Ramos (cell line): Measurements from ENCODE around the gene RAB14.
"Not testable (repeated sequence)": the region's sequence is repeated elsewhere in the genome, so short reads cannot be mapped to it uniquely, and the experiment has no call there.

ENCODE experiments used
- in situ Hi-C: fragments of 300-500 bp; cut with MboI; formaldehyde crosslinking; loops from one replicate; pipeline ENCODE4 v1.14.3; 2022; ENCODE audit warnings: low sequenced_read_pairs; ENCODE audit not compliant: unreplicated experiment

The RAB14 gene

DNA sequence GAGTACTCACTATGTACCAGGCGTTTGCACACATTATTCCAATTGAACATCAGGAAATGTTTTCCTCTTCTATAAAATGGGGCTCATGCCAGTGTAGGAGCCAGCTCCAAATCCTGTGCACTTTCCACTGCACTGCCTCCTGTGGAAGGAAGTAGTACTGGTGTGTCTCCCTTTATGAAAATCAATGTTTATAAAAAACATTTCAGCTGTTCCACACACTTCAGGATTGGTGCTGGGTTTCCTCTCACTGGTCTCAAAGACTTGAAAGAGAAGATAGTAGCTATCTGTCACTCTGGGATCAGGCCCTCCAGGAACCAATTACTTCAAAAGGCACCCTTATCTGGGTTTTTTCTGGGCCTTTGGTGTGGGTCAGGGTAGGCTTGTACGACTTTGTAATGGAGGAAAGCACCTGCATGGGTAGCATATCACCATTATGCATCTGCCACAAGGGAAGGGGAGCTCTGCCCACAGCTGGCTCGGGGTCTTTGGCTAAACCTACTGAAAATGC lies 32.5 kb downstream of the RAB14 start:
- in situ Hi-C loops: no loop called here

DNA sequence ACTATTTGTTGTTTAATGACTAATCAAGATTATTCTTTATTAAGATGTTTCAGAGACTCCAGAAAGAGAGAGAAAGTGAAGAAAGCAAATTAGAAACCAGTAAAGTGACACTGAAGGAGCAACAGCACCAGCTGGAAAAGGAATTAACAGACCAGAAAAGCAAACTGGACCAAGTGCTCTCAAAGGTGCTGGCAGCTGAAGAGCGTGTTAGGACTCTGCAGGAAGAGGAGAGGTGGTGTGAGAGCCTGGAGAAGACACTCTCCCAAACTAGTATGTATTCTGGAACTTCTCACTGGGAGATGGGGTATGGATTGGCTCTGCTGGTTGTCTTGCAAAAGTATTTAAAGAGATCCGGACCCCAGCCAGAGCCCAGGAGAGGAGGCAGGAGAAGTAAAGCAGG lies 33.6 kb downstream of the RAB14 start:
- in situ Hi-C loops: no loop called here

DNA sequence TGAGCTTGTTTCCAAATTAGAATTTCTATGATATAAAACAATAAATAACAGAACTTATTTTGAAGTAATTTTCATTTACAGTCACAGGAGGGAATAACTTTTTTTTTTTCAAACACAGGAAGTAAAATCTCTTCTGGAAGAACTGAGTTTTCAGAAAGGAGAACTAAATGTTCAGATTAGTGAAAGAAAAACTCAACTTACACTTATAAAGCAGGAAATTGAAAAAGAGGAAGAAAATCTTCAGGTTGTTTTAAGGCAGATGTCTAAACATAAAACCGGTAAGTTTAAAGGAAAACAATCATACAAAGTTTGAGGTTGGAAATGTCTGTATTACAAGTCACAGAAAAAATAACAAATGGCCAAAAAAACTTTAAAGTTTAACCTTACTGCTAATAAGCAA lies 41.6 kb downstream of the RAB14 start:
- in situ Hi-C loops: no loop called here

DNA sequence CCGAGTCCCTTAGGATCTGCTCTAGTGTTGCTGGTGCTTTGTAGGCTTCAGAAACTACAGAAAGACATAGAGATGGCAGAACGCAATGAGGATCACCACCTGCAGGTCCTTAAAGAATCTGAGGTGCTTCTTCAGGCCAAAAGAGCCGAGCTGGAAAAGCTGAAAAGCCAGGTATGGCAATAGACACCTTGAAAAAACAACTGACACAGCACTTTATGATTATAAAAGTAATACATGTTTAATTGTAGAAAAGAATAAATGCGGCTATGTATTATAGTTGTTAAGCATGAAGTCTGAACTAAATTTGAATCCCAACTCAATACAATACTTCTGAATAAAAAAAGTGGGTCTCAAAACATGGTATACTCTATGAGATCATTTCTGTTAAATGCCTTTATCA lies 43.7 kb downstream of the RAB14 start:
- in situ Hi-C loops: no loop called here

DNA sequence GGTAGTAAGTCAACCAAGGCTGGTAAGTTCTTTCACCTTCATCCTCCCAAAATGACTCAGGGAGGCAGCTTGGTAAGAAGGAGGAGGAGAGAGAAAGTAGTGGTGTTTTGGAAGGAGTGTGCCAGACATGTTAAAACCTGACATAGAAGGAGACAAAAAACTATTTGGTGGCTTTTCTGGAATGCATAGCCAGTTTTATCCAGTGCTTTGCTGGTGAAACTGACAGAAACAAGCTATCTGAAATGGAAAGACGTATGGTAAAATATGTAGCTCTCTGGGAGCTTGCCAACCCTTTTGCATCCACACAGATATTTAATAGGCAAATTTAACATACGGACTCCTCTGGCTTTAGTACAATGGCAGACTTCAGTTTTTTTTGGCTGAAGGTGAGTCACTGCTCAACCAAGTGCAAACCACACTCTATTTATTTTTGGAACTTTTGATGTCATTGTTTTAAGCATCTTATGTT lies 45.4 kb downstream of the RAB14 start:
- in situ Hi-C loops: no loop called here

DNA sequence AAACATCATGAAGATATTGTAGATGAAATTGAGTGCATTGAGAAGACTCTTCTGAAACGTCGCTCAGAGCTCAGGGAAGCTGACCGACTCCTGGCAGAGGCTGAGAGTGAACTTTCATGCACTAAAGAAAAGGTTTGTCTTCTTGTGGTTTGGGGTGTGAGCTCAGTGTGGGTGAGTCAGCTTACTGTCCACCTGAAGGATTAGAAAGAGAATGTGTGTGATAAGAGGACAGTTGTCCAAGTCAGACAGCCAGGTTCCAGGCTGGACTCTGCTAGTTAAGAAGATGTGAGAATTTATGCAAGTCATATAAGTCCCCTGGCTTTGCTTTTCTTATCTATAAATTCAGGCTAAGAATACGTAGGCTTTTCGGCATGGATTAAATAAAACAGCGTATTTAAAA lies 46.9 kb downstream of the RAB14 start:
- in situ Hi-C loops: no loop called here

DNA sequence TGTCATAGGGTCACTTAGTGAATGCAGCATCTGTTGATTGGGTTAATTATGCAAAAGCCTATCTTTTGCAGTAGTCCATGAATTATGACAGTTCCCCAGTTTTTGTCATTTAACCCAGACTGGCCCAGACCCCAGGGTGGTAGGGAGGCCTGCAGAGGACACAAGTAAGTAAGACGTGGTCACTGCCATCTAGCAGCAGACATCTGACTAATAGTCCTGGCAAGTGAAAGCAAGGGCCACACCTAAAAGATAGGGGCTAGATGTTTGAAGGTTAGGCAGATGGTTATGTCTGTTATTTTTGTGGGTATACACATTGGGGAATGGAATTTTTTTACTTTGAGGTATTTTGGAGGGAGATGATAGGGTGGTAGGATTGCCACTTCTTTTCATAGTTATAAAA lies 48.0 kb downstream of the RAB14 start:
- in situ Hi-C loops: no loop called here

DNA sequence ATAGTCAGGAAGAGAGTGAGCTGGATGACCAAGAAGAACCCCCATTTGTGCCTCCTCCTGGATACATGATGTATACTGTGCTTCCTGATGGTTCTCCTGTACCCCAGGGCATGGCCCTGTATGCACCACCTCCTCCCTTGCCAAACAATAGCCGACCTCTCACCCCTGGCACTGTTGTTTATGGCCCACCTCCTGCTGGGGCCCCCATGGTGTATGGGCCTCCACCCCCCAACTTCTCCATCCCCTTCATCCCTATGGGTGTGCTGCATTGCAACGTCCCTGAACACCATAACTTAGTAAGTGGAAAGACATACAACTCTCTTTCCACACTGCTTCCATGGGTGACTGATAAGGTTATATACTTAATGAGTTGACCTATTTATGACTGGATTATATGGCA lies 51.5 kb downstream of the RAB14 start:
- in situ Hi-C loops: no loop called here

DNA sequence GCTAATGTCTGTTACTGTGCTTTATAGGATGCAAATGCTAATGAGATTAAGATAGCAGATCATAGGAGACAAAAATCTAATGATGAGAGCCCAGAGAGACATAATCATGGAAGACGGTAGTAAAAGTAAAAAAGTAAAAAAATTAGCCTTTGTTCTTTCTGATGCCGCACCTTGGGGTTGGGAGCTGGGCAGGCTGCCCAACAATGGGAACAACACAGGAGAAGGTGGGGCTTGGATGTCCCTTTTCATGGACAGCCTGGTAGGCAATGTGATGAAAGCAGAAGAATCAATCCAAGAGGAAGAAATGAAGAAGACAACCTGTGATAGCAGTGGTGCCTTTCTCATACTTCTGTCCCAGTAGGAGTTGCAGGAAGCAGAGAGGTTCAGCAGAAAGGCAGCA lies 57.2 kb downstream of the RAB14 start:
- in situ Hi-C loops: no loop called here

DNA sequence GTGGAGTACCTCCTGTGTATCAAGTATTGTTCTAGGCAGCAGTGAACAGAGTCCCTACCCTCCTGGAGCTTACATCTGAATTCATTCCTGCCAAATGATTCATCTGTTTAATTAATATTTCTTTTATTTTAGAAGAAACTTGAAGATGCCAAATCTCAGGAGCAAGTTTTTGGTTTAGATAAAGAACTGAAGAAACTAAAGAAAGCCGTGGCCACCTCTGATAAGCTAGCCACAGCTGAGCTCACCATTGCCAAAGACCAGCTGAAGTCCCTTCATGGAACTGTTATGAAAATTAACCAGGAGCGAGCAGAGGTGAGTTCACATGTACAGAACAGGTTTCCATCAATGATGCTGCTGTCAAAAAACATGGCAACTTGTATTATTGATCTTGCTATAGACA lies 57.9 kb downstream of the RAB14 start:
- in situ Hi-C loops: no loop called here

DNA sequence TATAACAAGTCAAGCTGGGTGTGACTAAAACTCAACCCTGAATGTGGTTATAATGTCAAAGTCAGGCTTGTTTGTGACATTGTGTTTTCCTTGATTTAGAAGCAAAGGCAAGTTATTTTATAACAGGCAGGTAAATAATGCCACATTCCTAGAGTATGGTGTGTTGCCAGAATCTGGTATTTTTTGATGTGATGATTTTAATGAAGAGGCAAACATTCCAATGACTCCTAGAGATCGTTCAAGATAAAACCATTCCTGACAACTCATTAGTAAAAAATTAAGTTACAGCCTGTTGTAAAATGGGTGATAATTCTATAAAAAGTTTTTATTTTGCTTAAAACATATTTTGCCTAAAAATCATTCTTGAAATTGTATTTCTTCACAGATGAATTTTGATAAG lies 60.0 kb downstream of the RAB14 start:
- in situ Hi-C loops: no loop called here

DNA sequence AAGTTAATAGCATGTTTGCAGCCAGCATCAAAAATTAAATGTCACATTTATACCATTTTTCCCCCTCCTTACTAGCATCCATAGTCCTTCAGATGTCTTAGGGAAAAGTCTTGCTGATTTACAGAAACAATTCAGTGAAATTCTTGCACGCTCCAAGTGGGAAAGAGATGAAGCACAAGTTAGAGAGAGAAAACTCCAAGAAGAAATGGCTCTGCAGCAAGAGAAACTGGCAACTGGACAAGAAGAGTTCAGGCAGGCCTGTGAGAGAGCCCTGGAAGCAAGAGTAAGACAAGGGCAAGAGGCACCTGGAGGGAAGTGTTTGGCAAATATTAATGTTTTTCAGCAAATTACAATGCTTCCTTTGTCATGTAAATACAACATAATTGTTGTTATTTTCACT lies 60.4 kb downstream of the RAB14 start:
- in situ Hi-C loops: no loop called here

DNA sequence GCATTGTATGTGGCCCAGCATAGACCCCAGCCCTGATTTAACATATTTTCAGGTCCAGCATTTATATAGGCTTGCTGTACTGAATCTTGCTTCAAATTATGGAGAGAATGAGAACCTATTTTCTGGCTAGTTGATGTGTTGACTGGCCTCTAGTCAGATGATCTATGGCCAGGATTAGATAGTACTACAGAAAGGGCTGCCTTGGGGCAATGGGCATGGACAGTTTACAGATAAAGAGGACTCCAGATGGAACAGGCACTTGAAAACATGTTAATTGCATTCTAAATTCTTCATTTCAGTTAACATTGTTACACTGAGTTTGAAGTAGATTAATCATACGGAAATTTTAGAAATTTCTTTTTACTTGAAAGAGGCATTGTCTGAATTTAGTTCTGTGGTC lies 61.5 kb downstream of the RAB14 start:
- in situ Hi-C loops: no loop called here

DNA sequence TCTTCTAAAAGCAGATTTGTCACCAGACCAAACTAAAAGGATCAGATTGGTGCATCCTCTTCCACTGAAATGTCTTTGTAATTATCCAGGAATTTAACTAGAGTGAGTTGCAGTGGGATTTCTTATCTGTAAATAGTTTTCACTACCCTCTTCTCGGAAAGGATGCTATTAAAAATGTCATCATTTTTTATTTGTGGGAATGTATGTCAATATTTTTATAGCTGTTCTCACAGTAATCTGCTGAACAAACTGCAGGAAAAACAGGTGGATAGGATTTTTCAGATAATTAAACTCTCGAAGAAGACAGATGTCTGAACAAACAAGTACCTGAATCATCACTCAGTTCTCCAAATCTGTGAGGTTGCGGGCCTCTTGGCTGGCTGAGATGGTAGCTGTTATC lies 62.7 kb downstream of the RAB14 start:
- in situ Hi-C loops: no loop called here

DNA sequence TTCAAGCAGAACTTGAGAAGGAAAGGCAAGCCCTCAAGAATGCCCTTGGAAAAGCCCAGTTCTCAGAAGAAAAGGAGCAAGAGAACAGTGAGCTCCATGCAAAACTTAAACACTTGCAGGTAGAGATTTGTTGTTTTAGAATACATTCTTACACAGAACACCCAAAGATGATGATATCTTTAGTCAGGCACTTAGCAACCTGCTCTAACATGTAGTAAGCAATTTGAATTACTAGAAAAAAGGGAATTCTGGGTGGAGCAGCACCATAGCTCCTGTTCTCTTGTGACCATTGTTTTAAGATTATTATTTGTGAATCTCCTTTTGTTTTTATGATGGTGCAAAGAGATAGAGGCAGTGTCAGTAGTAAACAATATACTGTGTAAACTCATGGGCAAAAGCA lies 63.1 kb downstream of the RAB14 start:
- in situ Hi-C loops: no loop called here

DNA sequence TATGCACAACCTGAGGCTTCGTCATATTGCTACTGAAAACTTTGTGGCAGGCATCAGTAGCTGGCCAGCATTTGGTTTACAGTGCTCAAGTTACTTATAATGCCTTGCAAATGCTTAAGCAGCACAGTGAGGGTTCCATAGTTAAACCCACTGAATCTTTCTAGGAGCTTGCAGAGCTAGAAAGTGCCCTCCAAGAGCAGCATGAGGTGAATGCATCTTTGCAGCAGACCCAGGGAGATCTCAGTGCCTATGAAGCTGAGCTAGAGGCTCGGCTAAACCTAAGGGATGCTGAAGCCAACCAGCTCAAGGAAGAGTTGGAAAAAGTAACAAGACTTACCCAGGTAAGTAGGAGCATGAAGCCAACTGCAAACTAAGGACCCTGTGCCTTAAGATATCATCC lies 66.0 kb downstream of the RAB14 start:
- in situ Hi-C loops: no loop called here

DNA sequence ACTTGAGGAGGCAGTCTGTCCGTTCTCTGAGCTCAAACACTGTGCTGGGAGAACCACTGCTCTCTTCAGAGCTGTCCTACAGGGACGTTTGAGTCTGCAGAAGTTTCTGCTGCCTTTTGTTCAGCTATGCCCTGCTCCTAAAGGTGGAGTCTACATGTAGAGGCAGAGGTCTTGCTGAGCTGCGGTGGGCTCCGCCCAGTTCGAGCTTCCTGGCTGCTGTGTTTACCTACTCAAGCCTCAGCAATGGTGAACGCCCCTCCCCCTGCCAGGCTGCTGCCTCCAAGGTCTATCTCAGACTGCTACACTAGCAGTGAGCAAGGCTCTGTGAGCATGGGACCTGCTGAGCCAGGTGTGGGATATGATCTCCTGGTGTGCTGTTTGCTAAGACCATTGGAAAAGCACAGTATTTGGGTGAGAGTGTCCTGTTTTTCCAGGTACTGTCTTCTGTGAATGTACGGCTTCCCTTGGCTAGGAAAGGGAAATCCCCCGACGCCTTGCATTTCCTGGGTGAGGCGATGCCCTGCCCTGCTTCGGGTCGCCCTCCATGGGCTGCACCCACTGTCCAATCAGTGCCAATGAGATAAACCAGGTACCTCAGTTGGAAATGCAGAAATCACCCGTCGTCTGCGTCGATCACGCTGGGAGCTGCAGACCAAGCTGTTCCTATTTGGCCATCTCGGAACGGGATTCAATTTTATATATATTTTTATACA lies 68.4 kb downstream of the RAB14 start:
- in situ Hi-C loops: no loop called here

DNA sequence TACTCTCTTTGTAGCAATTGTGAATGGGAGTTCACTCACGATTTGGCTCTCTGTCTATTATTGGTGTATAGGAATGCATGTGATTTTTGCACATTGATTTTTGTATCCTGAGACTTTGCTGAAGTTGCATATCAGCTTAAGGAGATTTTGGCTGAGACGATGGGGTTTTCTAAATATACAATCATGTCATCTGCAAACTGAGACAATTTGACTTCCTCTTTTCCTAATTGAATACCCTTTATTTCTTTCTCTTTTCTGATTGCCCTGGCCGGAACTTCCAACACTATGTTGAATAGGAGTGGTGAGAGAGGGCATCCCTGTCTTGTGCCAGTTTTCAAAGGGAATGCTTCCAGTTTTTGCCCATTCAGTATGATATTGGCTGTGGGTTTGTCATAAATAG lies 72.3 kb downstream of the RAB14 start:
- in situ Hi-C loops: not testable (repeated sequence)
